ENCODE results near the gene ABHD8.

DNA sequence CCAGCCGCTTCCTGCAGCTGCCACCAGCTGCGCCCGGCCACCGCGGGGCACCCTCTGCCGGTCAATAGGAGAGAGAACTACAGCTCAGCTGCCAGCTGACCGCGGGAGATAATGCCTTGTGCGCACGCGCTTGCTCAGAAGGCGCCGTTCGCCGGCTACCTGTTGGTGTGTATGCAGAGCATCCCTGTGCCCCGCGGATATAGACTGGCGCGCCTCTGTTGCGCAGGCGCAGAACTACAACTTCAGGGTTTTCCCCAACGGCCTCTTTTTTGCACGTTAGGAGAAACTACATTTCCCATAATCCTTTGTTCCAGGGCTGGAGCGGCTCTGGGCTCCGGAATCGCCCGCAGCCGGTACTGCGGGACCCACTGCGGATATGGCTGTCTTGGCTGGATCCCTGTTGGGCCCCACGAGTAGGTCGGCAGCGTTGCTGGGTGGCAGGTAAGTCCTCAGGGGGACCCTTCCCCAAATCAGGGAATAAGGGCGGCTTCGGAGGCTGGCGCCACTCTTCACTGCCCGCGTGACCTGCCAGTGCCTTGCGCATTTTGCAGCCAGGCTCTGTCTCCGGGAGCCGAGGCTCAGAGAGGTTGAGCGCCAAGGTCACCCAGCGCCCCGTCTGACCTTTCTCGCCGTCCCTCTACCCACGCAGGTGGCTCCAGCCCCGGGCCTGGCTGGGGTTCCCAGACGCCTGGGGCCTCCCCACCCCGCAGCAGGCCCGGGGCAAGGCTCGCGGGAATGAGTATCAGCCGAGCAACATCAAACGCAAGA is 2.5 kb upstream of the ABHD8 start, which contains the start of gene MRPL34:
- TF ChIP-seq, protein P1, sequence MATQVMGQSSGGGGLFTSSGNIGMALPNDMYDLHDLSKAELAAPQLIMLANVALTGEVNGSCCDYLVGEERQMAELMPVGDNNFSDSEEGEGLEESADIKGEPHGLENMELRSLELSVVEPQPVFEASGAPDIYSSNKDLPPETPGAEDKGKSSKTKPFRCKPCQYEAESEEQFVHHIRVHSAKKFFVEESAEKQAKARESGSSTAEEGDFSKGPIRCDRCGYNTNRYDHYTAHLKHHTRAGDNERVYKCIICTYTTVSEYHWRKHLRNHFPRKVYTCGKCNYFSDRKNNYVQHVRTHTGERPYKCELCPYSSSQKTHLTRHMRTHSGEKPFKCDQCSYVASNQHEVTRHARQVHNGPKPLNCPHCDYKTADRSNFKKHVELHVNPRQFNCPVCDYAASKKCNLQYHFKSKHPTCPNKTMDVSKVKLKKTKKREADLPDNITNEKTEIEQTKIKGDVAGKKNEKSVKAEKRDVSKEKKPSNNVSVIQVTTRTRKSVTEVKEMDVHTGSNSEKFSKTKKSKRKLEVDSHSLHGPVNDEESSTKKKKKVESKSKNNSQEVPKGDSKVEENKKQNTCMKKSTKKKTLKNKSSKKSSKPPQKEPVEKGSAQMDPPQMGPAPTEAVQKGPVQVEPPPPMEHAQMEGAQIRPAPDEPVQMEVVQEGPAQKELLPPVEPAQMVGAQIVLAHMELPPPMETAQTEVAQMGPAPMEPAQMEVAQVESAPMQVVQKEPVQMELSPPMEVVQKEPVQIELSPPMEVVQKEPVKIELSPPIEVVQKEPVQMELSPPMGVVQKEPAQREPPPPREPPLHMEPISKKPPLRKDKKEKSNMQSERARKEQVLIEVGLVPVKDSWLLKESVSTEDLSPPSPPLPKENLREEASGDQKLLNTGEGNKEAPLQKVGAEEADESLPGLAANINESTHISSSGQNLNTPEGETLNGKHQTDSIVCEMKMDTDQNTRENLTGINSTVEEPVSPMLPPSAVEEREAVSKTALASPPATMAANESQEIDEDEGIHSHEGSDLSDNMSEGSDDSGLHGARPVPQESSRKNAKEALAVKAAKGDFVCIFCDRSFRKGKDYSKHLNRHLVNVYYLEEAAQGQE (IDR thresholded peaks at IDR 0.05; ENCODE audit: low read depth), result no peak
- TF ChIP-seq POLR2AphosphoS5 (IDR thresholded peaks at IDR 0.05; ENCODE audit: low read depth, low read length) (peak; percentile 77), CEBPB (IDR thresholded peaks at IDR 0.05; ENCODE audit: low read depth) (no peak), EZH2 (IDR thresholded peaks at IDR 0.05) (no peak)

All from HCT116 (cell line).